Measurements from ENCODE around the gene DTX3. TPM values are rescaled to one million over a fixed set of nuclear protein-coding genes. Genes with fewer than 3 reads are reported as not detected.
A peak's percentile ranks its signal among the peaks of the same experiment; 100 is the strongest.

Gene DTX3
- polyA plus RNA-seq, 1 donor from 2014 or later = 141 TPM

DNA sequence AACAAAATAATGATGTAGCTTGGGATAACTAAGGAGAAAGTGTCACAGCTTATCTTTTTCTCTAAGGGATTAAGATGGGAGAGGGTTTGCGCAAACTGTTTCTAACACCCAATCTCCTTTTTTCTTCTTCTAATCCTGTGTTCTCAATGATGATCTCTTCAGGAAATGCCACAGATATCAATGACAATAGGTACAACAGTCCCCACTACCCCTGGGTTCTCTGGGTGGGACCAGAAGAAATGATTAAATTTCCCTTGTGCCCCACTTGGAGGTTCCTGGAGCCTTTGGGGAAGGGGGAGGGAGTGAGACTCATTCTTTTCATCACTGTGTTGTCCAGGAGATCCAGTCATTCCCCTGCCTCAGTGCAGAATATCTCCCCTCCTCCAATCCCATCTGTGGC lies 22.2 kb upstream of the DTX3 start:
- Histone ChIP-seq H3K27me3 (ENCODE audit: insufficient read depth, low read depth, low read length) (no peaks in the 10 kb centered on the region), H3F3A (ENCODE audit: insufficient read depth, low read length, poor library complexity, severe bottlenecking) (no peaks in the 10 kb centered on the region), H3K9me2 (ENCODE audit: insufficient read depth, low read length) (no peaks in the 10 kb centered on the region), H2AFZ (ENCODE audit: low read depth, low read length) (no peak overlapping the region), H3K36me3 (ENCODE audit: insufficient read depth, low read length) (peaks cover 14% of the 10 kb centered on the region), H3K4me2 (ENCODE audit: low read length) (no peak overlapping the region), H3K9ac (ENCODE audit: low read length) (no peak overlapping the region), H3K4me3 (ENCODE audit: low read length) (no peak overlapping the region), H4K20me1 (ENCODE audit: insufficient read depth) (no peaks in the 10 kb centered on the region), H3K27ac (ENCODE audit: low read length) (no peak overlapping the region), H3K79me2 (replicated peaks; ENCODE audit: insufficient read depth, low read length) (no peaks in the 10 kb centered on the region), H3K9me3 (ENCODE audit: low read length) (no peaks in the 10 kb centered on the region)
- TF ChIP-seq TAF1 (IDR thresholded peaks at IDR 0.05; ENCODE audit: low read depth) (no peak), RAD21 (conservative IDR thresholded peaks at IDR 0.05) (no peak), EP300 (conservative IDR thresholded peaks at IDR 0.05; ENCODE audit: poor library complexity, severe bottlenecking) (no peak)
- TF ChIP-seq, protein P1, sequence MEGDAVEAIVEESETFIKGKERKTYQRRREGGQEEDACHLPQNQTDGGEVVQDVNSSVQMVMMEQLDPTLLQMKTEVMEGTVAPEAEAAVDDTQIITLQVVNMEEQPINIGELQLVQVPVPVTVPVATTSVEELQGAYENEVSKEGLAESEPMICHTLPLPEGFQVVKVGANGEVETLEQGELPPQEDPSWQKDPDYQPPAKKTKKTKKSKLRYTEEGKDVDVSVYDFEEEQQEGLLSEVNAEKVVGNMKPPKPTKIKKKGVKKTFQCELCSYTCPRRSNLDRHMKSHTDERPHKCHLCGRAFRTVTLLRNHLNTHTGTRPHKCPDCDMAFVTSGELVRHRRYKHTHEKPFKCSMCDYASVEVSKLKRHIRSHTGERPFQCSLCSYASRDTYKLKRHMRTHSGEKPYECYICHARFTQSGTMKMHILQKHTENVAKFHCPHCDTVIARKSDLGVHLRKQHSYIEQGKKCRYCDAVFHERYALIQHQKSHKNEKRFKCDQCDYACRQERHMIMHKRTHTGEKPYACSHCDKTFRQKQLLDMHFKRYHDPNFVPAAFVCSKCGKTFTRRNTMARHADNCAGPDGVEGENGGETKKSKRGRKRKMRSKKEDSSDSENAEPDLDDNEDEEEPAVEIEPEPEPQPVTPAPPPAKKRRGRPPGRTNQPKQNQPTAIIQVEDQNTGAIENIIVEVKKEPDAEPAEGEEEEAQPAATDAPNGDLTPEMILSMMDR (IDR thresholded peaks at IDR 0.05; ENCODE audit: poor library complexity, severe bottlenecking) = no peak
- TF ChIP-seq, protein P2, sequence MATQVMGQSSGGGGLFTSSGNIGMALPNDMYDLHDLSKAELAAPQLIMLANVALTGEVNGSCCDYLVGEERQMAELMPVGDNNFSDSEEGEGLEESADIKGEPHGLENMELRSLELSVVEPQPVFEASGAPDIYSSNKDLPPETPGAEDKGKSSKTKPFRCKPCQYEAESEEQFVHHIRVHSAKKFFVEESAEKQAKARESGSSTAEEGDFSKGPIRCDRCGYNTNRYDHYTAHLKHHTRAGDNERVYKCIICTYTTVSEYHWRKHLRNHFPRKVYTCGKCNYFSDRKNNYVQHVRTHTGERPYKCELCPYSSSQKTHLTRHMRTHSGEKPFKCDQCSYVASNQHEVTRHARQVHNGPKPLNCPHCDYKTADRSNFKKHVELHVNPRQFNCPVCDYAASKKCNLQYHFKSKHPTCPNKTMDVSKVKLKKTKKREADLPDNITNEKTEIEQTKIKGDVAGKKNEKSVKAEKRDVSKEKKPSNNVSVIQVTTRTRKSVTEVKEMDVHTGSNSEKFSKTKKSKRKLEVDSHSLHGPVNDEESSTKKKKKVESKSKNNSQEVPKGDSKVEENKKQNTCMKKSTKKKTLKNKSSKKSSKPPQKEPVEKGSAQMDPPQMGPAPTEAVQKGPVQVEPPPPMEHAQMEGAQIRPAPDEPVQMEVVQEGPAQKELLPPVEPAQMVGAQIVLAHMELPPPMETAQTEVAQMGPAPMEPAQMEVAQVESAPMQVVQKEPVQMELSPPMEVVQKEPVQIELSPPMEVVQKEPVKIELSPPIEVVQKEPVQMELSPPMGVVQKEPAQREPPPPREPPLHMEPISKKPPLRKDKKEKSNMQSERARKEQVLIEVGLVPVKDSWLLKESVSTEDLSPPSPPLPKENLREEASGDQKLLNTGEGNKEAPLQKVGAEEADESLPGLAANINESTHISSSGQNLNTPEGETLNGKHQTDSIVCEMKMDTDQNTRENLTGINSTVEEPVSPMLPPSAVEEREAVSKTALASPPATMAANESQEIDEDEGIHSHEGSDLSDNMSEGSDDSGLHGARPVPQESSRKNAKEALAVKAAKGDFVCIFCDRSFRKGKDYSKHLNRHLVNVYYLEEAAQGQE (IDR thresholded peaks at IDR 0.05; ENCODE audit: borderline replicate concordance) = no peak

DNA sequence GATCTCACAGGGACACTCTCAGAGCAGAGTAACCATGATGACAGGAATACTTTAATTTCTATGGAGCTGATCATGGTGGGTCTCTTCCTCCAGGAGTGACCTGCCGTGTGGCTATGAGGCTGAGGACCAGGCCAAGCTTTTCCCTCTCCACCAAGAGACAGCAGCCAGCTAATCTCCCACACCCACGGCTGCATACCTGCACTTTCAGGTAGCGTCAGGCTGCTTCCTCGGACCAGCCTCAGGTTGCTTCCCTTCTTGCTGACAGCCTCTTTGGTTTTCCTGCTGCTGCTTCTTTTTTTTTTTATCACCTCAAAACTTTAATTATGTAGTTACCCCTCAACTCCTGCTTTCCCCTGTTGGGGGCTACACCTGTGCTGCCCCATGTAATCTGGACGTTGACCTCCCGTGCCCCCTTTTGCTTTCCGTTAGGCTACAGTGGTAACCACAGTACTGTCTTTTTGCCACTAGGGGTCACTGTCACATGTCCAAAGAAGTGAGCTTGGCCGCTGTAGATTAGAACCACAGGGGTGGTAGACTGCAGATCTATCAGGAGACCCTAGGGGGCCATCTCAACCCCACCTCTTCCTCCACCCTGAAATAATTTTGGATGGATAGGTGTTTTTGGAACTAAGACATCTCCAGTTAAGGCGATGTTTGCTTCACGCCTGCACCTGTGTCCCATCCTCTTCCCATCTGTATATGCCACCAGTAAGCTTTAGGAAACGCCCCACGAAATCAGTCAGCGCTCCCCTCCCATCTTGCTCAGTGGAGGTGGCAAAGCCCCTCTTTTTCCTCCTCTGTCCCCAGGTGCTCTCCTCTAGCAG lies 21.4 kb upstream of the DTX3 start:
- no peaks in the 10 kb centered on the region for H3K79me2 ChIP-seq (replicated peaks; ENCODE audit: insufficient read depth, low read length)
- H3K27ac ChIP-seq (ENCODE audit: low read length) = no peak overlapping the region
- H3K36me3 ChIP-seq (ENCODE audit: insufficient read depth, low read length) = peaks cover 14% of the 10 kb centered on the region

More for the DNA sequence above, 21.4 kb upstream of the DTX3 start:
- Histone ChIP-seq H4K20me1 (ENCODE audit: insufficient read depth) (no peaks in the 10 kb centered on the region), H3F3A (ENCODE audit: insufficient read depth, low read length, poor library complexity, severe bottlenecking) (no peaks in the 10 kb centered on the region), H3K27me3 (ENCODE audit: insufficient read depth, low read depth, low read length) (no peaks in the 10 kb centered on the region), H3K4me2 (ENCODE audit: low read length) (no peak overlapping the region), H2AFZ (ENCODE audit: low read depth, low read length) (no peak overlapping the region), H3K4me3 (ENCODE audit: low read length) (no peak overlapping the region), H3K9me3 (ENCODE audit: low read length) (no peaks in the 10 kb centered on the region), H3K9ac (ENCODE audit: low read length) (no peak overlapping the region), H3K9me2 (ENCODE audit: insufficient read depth, low read length) (no peaks in the 10 kb centered on the region)
- TF ChIP-seq, protein P2 (IDR thresholded peaks at IDR 0.05; ENCODE audit: borderline replicate concordance) = no peak
- TF ChIP-seq MXI1 (conservative IDR thresholded peaks at IDR 0.05; ENCODE audit: poor library complexity, severe bottlenecking) (peak; percentile 14), SMC3 (conservative IDR thresholded peaks at IDR 0.05; ENCODE audit: poor library complexity) (peak; percentile 81), EP300 (conservative IDR thresholded peaks at IDR 0.05; ENCODE audit: poor library complexity, severe bottlenecking) (no peak), RAD21 (conservative IDR thresholded peaks at IDR 0.05) (peak; percentile 84), POLR2AphosphoS5 (IDR thresholded peaks at IDR 0.05) (no peak), TAF1 (IDR thresholded peaks at IDR 0.05; ENCODE audit: low read depth) (no peak)
- TF ChIP-seq, protein P1 (IDR thresholded peaks at IDR 0.05; ENCODE audit: poor library complexity, severe bottlenecking) = peak; percentile 95
